Measurements from ENCODE around the gene TMUB2. TPM values are rescaled to one million over a fixed set of nuclear protein-coding genes. Genes with fewer than 3 reads are reported as not detected.
A peak's percentile ranks its signal among the peaks of the same experiment; 100 is the strongest.
"Not testable (repeated sequence)": the region's sequence is repeated elsewhere in the genome, so short reads cannot be mapped to it uniquely, and the experiment has no call there.

Gene TMUB2
- 59.9 and 77.4 TPM in 2 replicates for polyA plus RNA-seq
- polyA minus RNA-seq = 30.2 and 31.2 TPM in 2 replicates

- no peaks in the 10 kb centered on the region for H3K9me2 ChIP-seq (ENCODE audit: insufficient read depth, low read length)
- peak within 1 kb of the TSS; percentile 92 for H3K27ac ChIP-seq (ENCODE audit: low read length)
- H3K9ac ChIP-seq (ENCODE audit: low read length) = peak within 1 kb of the TSS; percentile 89
- no peaks in the 10 kb centered on the region for H4K20me1 ChIP-seq (ENCODE audit: insufficient read depth)
- H3K4me2 ChIP-seq (ENCODE audit: low read length) = peak within 1 kb of the TSS; percentile 100
- peak within 1 kb of the TSS; percentile 61 for H2AFZ ChIP-seq (ENCODE audit: low read depth, low read length)
- peak within 1 kb of the TSS; percentile 92 for H3K4me3 ChIP-seq (ENCODE audit: low read length)
- H3K9me3 ChIP-seq (ENCODE audit: low read length) = no peaks in the 10 kb centered on the region
- no peaks in the 10 kb centered on the region for H3F3A ChIP-seq (ENCODE audit: insufficient read depth, low read length, poor library complexity, severe bottlenecking)
- no peaks in the 10 kb centered on the region for H3K36me3 ChIP-seq (ENCODE audit: insufficient read depth, low read length)
- H3K79me2 ChIP-seq (replicated peaks; ENCODE audit: insufficient read depth, low read length) = peaks cover 34% of the 10 kb centered on the region
- no peaks in the 10 kb centered on the region for H3K27me3 ChIP-seq (ENCODE audit: insufficient read depth, low read depth, low read length)
- no peak for TF ChIP-seq EZH2 (IDR thresholded peaks at IDR 0.05; ENCODE audit: borderline replicate concordance, insufficient read depth, low read length, poor library complexity, severe bottlenecking)
- no peak for TF ChIP-seq CTCF (IDR thresholded peaks at IDR 0.05; ENCODE audit: poor library complexity, severe bottlenecking)
- TF ChIP-seq MXI1 (conservative IDR thresholded peaks at IDR 0.05; ENCODE audit: poor library complexity, severe bottlenecking) = peak; percentile 84
- TF ChIP-seq SMC3 (conservative IDR thresholded peaks at IDR 0.05; ENCODE audit: poor library complexity) = peak; percentile 59
- peak; percentile 85 for TF ChIP-seq POLR2AphosphoS5 (IDR thresholded peaks at IDR 0.05)
- peak; percentile 57 for TF ChIP-seq RAD21 (conservative IDR thresholded peaks at IDR 0.05)
- TF ChIP-seq TAF1 (IDR thresholded peaks at IDR 0.05; ENCODE audit: low read depth) = peak; percentile 72
- peak; percentile 68 for TF ChIP-seq EP300 (conservative IDR thresholded peaks at IDR 0.05; ENCODE audit: poor library complexity, severe bottlenecking)
- TF ChIP-seq, protein P1, sequence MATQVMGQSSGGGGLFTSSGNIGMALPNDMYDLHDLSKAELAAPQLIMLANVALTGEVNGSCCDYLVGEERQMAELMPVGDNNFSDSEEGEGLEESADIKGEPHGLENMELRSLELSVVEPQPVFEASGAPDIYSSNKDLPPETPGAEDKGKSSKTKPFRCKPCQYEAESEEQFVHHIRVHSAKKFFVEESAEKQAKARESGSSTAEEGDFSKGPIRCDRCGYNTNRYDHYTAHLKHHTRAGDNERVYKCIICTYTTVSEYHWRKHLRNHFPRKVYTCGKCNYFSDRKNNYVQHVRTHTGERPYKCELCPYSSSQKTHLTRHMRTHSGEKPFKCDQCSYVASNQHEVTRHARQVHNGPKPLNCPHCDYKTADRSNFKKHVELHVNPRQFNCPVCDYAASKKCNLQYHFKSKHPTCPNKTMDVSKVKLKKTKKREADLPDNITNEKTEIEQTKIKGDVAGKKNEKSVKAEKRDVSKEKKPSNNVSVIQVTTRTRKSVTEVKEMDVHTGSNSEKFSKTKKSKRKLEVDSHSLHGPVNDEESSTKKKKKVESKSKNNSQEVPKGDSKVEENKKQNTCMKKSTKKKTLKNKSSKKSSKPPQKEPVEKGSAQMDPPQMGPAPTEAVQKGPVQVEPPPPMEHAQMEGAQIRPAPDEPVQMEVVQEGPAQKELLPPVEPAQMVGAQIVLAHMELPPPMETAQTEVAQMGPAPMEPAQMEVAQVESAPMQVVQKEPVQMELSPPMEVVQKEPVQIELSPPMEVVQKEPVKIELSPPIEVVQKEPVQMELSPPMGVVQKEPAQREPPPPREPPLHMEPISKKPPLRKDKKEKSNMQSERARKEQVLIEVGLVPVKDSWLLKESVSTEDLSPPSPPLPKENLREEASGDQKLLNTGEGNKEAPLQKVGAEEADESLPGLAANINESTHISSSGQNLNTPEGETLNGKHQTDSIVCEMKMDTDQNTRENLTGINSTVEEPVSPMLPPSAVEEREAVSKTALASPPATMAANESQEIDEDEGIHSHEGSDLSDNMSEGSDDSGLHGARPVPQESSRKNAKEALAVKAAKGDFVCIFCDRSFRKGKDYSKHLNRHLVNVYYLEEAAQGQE (IDR thresholded peaks at IDR 0.05; ENCODE audit: borderline replicate concordance) = no peak
These were observed at the start of gene TMUB2 for GRCh38 chr17:44186307-44187130. Gene TMUB2, plus strand, starts transcription at chr17:44186972. Its CDS starts 737 bp downstream, at chr17:44187709.

GRCh38 chr17:44137891-44138709, 48.7 kb upstream of the TMUB2 start:
- Histone ChIP-seq H3K4me3 (ENCODE audit: low read length) (no peak overlapping the region), H4K20me1 (ENCODE audit: insufficient read depth) (no peaks in the 10 kb centered on the region), H3F3A (ENCODE audit: insufficient read depth, low read length, poor library complexity, severe bottlenecking) (no peaks in the 10 kb centered on the region), H3K36me3 (ENCODE audit: insufficient read depth, low read length) (no peaks in the 10 kb centered on the region), H3K4me2 (ENCODE audit: low read length) (no peak overlapping the region), H3K27me3 (ENCODE audit: insufficient read depth, low read depth, low read length) (no peaks in the 10 kb centered on the region), H3K9me2 (ENCODE audit: insufficient read depth, low read length) (no peaks in the 10 kb centered on the region), H2AFZ (ENCODE audit: low read depth, low read length) (no peak overlapping the region), H3K9me3 (ENCODE audit: low read length) (no peaks in the 10 kb centered on the region), H3K9ac (ENCODE audit: low read length) (peak overlapping the region; percentile 9), H3K79me2 (replicated peaks; ENCODE audit: insufficient read depth, low read length) (no peaks in the 10 kb centered on the region), H3K27ac (ENCODE audit: low read length) (no peak overlapping the region)
- TF ChIP-seq TAF1 (IDR thresholded peaks at IDR 0.05; ENCODE audit: low read depth) (no peak), RAD21 (conservative IDR thresholded peaks at IDR 0.05) (no peak), MXI1 (conservative IDR thresholded peaks at IDR 0.05; ENCODE audit: poor library complexity, severe bottlenecking) (no peak), SMC3 (conservative IDR thresholded peaks at IDR 0.05; ENCODE audit: poor library complexity) (no peak), EZH2 (IDR thresholded peaks at IDR 0.05; ENCODE audit: borderline replicate concordance, insufficient read depth, low read length, poor library complexity, severe bottlenecking) (no peak)

DNA sequence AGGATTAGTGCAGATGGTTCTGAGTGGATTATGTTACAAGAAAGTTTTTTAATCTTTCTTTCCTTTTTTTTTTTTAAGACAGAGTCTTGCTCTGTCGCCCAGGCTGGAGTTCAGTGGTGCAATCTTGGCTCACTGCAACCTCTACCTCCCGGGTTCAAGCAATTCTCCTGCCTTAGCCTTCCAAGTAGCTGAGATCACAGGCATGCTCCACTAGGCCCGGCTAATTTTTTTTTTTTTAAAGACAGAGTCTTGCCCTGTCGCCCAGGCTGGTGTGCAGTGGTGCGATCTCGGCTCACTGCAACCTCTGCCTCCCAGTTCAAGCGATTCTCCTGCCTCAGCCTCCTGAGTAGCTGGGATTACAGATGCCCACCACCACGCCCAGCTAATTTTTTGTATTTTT, 42.9 kb upstream of the TMUB2 start:
- H3K27ac ChIP-seq (ENCODE audit: low read length); H3K27me3 ChIP-seq (ENCODE audit: insufficient read depth, low read depth, low read length); H3K4me3 ChIP-seq (ENCODE audit: low read length); H3F3A ChIP-seq (ENCODE audit: insufficient read depth, low read length, poor library complexity, severe bottlenecking); H3K4me2 ChIP-seq (ENCODE audit: low read length); H3K36me3 ChIP-seq (ENCODE audit: insufficient read depth, low read length); H2AFZ ChIP-seq (ENCODE audit: low read depth, low read length); H3K9me2 ChIP-seq (ENCODE audit: insufficient read depth, low read length); H4K20me1 ChIP-seq (ENCODE audit: insufficient read depth); H3K79me2 ChIP-seq (replicated peaks; ENCODE audit: insufficient read depth, low read length); H3K9me3 ChIP-seq (ENCODE audit: low read length); H3K9ac ChIP-seq (ENCODE audit: low read length): not testable (repeated sequence)
